Bronchial epithelial cell (primary cell): Measurements from ENCODE around the gene EPHB2. TPM values are rescaled to one million over a fixed set of nuclear protein-coding genes. Genes with fewer than 3 reads are reported as not detected.
A peak's percentile ranks its signal among the peaks of the same experiment; 100 is the strongest.

Experiments
- DNase-seq: peaks from one replicate; pipeline ENCODE4 v3.0.0-alpha.2; 2010; ENCODE audit warnings: low read depth
- FAIRE-seq: peaks from 2 replicates; lab custom pipeline; 2011; peaks lifted over from hg19 to GRCh38; lab: Jason Lieb, UNC
- H3K27me3 ChIP-seq: 2 replicates; pipeline ENCODE4 v1.5.1; 2011; ENCODE audit warnings: low read length; ENCODE audit not compliant: control insufficient read depth, insufficient read depth
- H3K36me3 ChIP-seq: 2 replicates; pipeline ENCODE4 v1.5.1; 2011; ENCODE audit warnings: low read length; ENCODE audit not compliant: control insufficient read depth, insufficient read depth
- H3K4me3 ChIP-seq: 2 replicates; pipeline ENCODE4 v1.5.1; 2011; ENCODE audit warnings: mild to moderate bottlenecking, low read depth, low read length, control low read depth
- CTCF ChIP-seq: IDR thresholded peaks from 2 replicates; pipeline ENCODE4 v1.5.1; 2011; ENCODE audit warnings: mild to moderate bottlenecking, moderate library complexity, low read length, control low read depth, inconsistent platforms; ENCODE audit not compliant: insufficient read depth, severe bottlenecking
- total RNA-seq: library from RNA; depleted of rRNA; stranded (reverse); fragments of >200 nt; gene quantifications from 2 replicates; pipeline ENCODE4 v1.2.1, GENCODE V29; 2014

Gene EPHB2
- total RNA-seq, 1 donor from 2014 or later, result 10.0 TPM

DNA sequence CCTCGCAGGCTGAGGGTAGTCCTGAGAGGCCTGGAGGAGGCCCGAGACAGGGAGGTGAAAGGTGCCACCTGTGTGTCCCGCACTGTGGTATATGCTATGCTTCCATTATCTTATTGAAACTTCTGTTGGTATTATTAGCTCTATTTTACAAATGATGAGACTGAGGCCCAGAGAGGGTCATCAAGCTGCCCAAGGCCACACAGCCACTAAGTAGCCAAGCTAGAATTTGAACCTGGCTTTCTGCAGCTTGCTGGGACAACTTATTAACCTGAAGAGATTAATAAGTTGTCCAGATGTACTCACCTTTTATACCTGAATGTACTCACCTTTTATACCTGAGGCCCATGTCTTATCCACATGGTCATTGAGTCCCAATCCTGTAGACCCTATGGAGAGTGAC lies 83.0 kb downstream of the EPHB2 start:
- DNase-seq (no peak), FAIRE-seq (peak; percentile 60)
- Histone ChIP-seq H3K27me3 (no peaks in the 10 kb centered on the region), H3K4me3 (no peak overlapping the region), H3K36me3 (peaks cover 2% of the 10 kb centered on the region)
- TF ChIP-seq CTCF, result no peak

DNA sequence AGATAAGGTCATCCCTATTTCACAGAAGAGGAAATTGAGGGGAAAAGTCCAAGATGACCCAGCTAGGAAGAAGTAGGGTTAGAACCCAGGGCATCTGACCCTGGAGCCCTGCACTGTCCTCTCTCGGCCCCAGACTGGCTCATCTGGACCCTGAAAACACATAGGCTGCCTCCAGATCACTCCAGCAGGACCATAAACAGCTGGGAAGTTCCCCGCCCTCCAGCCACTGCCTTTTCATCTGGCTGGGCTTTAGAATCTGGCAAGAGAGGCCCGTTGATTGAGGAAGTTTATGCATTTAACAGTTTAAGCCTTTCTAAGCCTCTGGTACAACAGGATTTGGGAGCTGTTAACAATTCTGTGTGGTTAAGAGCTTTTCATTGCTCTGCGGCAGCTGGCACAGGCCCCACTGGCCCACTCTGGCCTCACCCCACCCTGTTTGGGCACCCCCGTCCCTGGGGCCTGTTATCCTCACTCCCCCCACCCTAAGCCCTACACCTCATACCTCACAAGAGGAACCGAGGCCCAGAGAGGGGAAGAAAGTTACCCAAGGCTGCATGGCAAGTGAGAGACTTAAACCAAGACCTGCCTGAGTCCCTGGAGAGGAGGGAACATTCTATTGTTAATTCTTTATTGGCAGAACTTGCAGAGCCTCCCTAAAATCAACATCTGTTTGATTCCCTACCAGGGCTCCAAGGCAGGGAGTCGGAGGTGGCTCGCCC lies 84.2 kb downstream of the EPHB2 start:
- DNase-seq (no peak), FAIRE-seq (no peak)
- H3K4me3 ChIP-seq, result no peak overlapping the region
- peaks cover 2% of the 10 kb centered on the region for H3K36me3 ChIP-seq
- H3K27me3 ChIP-seq, result no peaks in the 10 kb centered on the region
- no peak for TF ChIP-seq CTCF

- DNase-seq, result no peak
- peaks cover 4% of the 10 kb centered on the region for H3K36me3 ChIP-seq
- TF ChIP-seq CTCF, result no peak
- no peak for FAIRE-seq
- H3K4me3 ChIP-seq, result no peak overlapping the region
- H3K27me3 ChIP-seq, result no peaks in the 10 kb centered on the region
These were observed 84.7 kb downstream of the EPHB2 start for GRCh38 chr1:22795366-22795714.

DNA sequence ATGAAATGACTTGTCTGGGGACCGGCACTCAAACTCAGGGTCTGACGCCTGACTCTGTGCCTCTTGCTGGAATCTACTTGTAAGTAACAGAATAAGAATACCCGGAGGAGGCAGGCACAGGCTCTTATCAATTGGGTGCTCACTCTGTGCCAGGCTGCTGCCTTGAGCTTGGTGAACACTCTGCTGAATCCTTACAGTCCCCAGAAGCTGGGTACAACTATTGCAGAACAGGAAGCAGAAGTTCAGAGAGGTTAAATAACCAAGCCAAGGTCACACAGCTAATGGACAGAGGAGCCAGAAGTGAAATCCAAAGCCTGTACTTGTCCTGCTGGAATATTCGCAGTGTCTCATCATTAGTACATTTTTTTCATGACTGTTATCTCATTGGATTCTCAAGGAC lies 86.0 kb downstream of the EPHB2 start:
- Histone ChIP-seq H3K4me3 (no peak overlapping the region), H3K36me3 (peaks cover 4% of the 10 kb centered on the region), H3K27me3 (no peaks in the 10 kb centered on the region)
- no peak for TF ChIP-seq CTCF
- FAIRE-seq (no peak), DNase-seq (no peak)

- Histone ChIP-seq H3K36me3 (peaks cover 4% of the 10 kb centered on the region), H3K27me3 (no peaks in the 10 kb centered on the region), H3K4me3 (no peak overlapping the region)
- FAIRE-seq (no peak), DNase-seq (no peak)
- TF ChIP-seq CTCF, result no peak
These were observed 87.4 kb downstream of the EPHB2 start for GRCh38 chr1:22798083-22798482.

DNA sequence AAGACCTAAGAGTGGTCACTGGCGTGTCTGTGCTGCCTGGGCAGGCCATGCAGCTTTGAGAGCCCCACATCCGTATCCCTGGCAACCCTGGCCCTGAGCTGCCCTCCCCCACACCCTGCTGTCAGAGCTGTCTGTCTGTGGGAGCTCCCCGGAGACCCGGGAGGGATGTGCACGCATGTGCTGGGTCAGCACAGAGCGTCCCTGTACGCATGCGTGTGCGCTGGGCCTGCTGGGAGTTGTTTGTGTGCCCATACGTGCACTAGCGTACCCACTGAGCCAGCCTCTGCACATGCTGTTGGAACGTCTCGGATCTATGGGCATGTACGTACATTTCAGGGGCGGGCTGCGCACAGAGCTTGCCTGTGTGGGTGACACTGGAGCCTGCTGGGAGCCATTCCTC lies 89.3 kb downstream of the EPHB2 start:
- Histone ChIP-seq H3K36me3 (peaks cover 4% of the 10 kb centered on the region), H3K4me3 (no peak overlapping the region), H3K27me3 (no peaks in the 10 kb centered on the region)
- DNase-seq (no peak), FAIRE-seq (no peak)
- no peak for TF ChIP-seq CTCF
